ENCODE data around the gene PIK3C2B. TPM values are rescaled to one million over a fixed set of nuclear protein-coding genes. Genes with fewer than 3 reads are reported as not detected.
"Not testable (repeated sequence)": the region's sequence is repeated elsewhere in the genome, so short reads cannot be mapped to it uniquely, and the experiment has no call there.

PIK3C2B gene, protein sequence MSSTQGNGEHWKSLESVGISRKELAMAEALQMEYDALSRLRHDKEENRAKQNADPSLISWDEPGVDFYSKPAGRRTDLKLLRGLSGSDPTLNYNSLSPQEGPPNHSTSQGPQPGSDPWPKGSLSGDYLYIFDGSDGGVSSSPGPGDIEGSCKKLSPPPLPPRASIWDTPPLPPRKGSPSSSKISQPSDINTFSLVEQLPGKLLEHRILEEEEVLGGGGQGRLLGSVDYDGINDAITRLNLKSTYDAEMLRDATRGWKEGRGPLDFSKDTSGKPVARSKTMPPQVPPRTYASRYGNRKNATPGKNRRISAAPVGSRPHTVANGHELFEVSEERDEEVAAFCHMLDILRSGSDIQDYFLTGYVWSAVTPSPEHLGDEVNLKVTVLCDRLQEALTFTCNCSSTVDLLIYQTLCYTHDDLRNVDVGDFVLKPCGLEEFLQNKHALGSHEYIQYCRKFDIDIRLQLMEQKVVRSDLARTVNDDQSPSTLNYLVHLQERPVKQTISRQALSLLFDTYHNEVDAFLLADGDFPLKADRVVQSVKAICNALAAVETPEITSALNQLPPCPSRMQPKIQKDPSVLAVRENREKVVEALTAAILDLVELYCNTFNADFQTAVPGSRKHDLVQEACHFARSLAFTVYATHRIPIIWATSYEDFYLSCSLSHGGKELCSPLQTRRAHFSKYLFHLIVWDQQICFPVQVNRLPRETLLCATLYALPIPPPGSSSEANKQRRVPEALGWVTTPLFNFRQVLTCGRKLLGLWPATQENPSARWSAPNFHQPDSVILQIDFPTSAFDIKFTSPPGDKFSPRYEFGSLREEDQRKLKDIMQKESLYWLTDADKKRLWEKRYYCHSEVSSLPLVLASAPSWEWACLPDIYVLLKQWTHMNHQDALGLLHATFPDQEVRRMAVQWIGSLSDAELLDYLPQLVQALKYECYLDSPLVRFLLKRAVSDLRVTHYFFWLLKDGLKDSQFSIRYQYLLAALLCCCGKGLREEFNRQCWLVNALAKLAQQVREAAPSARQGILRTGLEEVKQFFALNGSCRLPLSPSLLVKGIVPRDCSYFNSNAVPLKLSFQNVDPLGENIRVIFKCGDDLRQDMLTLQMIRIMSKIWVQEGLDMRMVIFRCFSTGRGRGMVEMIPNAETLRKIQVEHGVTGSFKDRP (N-terminal part only)
- 8.1 TPM for polyA plus RNA-seq

DNA sequence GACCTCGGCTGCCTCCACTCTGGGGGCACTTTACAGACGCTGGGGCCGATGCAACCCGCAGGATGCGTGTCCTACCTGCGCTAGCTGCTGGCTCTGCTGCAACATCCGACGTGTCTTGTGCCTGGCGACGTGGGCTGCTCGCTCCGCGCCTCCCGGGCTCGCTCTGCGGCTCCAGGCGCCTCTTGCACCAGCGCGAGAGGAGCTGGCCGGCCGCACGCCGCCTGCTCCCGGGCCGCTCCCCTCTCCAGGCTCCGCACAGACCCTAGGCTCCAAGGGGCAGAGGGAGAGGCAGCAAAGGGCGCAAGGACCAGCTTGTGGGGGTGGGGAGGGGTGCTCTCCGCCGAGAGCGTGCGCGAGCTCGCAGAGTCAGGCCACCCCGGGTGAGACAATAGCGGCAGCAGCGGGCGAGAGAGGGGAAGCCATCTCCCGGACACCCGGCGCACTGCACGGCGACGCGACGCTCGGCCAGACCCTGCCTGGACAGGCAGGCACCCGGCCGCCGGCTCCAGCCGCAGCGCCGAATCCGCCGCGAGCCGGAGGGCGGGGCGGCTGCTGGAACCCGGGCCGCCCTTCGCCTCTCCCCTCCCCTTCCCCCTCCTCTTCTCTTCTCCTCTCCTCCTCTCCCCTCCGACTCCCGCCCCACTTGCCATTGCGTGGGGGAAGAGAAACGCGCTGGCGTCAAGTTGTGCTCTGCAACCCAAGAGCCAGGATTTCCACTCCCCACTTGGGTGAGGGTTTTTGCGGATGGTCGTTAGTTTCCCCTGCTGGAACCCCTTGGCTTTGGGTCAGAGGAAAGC is at the start of gene PIK3C2B:
PIK3C2B (minus strand) TSS at position 525 of the 797 bp plus-strand sequence. CDS start 25,003 bp downstream, outside the sequence.
- Mint-ChIP-seq H3K4me1 (peaks cover 54 to 65% (median 65%) of the 10 kb centered on the region in 3 donors), H3K9me3 (no peaks in the 10 kb centered on the region), H3K36me3 (peaks cover 7% of the 10 kb centered on the region), H3K27me3 (no peaks in the 10 kb centered on the region), H3K4me3 (peak within 1 kb of the TSS; percentile 92 to 99 (median 97)), H3K27ac (peak within 1 kb of the TSS; percentile 95)

DNA sequence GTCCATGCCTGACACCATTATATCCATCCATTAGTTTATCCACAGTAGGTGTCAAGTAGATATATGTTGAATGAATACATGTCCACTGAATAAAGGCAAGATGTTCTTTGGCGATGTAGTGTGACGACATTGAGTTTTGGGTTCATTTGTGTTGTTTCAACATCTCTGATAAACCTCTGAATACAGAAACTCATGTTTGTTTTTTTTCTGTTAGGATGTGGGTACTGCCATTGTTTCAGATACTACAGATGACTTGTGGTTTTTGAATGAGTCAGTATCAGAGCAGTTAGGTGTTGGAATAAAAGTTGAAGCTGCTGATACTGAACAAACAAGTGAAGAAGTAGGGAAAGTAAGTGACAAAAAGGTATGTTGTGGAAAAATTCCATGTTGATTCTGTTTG is 49.7 kb upstream of the PIK3C2B start:
- Mint-ChIP-seq H3K36me3 (no peaks in the 10 kb centered on the region), H3K27me3 (no peaks in the 10 kb centered on the region), H3K4me3 (no peak overlapping the region), H3K9me3 (no peaks in the 10 kb centered on the region), H3K4me1 (peaks cover 10 to 19% (median 15%) of the 10 kb centered on the region in 3 donors), H3K27ac (peak overlapping the region; percentile 60 to 91 (median 62))

DNA sequence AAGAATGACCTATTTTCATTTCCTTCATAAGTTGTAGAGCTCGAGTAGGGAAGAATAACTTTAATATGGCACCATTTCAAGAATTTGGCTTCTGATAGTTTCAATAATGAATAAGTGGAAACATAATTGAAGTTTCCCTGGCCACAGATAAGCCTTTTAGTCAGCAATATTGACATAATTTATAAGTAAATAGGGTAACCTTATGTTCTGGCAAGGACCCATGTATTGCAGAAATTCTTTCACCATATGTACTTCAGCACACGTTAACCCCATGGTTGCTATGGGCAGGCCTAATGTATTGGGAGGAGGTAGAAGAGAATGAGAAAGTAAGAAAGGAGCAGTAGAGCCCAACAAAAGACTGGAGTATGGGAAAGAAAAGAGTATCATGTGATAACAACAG is 47.0 kb upstream of the PIK3C2B start:
- H3K4me1 Mint-ChIP-seq = peaks cover 10 to 24% (median 21%) of the 10 kb centered on the region in 3 donors
- H3K4me3 Mint-ChIP-seq = no peak overlapping the region
- H3K27me3 Mint-ChIP-seq = no peaks in the 10 kb centered on the region
- H3K27ac Mint-ChIP-seq = no peak overlapping the region
- H3K36me3 Mint-ChIP-seq = no peaks in the 10 kb centered on the region
- H3K9me3 Mint-ChIP-seq = no peaks in the 10 kb centered on the region

DNA sequence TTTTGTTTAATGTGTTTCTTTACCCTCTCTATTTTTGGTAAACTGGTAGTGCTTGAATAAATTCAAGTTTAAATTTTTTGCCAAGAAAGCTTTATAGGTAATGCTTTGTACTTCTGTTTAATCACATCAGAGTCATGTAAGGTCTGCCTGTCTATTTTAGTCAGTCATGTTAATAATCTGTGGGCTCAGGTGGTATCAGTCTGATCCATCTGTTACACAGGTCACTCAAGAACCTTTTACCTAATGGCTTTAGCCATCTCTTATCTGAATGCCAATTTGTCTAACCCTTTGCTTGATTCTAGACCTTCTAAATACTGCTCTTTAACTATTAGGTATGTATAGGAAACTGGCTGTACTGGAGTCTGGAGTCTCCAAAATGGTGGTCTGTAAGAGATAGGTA is 38.2 kb upstream of the PIK3C2B start:
- H3K27ac Mint-ChIP-seq = peak overlapping the region in 1 of 3 donors; percentile 39

DNA sequence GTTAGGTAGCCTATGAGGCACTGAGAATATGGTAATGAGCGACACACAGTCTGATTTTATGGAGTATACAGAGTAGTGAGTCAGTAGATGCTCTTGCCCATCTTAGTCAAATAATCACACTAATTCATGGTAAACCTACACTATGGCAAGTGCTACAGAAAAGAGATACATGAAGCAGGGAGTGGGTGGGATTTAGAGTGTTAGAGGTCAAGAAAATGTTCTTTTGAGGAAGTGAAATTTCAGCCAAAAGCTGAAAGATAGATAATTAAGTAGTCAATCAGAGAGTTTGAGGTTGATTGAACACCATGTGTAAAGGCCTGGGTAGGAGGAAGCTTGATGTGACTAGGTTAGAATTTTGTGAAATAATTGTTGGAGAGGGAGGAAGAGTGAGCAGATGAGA is 36.3 kb upstream of the PIK3C2B start:
- Mint-ChIP-seq H3K36me3 (no peaks in the 10 kb centered on the region), H3K9me3 (no peaks in the 10 kb centered on the region), H3K4me1 (peaks cover 12 to 15% (median 14%) of the 10 kb centered on the region in 3 donors), H3K4me3 (peak overlapping the region in 2 of 4 donors; percentile 0 to 1), H3K27ac (peak overlapping the region; percentile 8 to 87 (median 48)), H3K27me3 (no peaks in the 10 kb centered on the region)

More for the DNA sequence above, 38.2 kb upstream of the PIK3C2B start:
- Mint-ChIP-seq H3K27me3 (no peaks in the 10 kb centered on the region), H3K4me1 (peaks cover 12 to 19% (median 16%) of the 10 kb centered on the region in 3 donors), H3K9me3 (no peaks in the 10 kb centered on the region), H3K4me3 (no peak overlapping the region), H3K36me3 (no peaks in the 10 kb centered on the region)

DNA sequence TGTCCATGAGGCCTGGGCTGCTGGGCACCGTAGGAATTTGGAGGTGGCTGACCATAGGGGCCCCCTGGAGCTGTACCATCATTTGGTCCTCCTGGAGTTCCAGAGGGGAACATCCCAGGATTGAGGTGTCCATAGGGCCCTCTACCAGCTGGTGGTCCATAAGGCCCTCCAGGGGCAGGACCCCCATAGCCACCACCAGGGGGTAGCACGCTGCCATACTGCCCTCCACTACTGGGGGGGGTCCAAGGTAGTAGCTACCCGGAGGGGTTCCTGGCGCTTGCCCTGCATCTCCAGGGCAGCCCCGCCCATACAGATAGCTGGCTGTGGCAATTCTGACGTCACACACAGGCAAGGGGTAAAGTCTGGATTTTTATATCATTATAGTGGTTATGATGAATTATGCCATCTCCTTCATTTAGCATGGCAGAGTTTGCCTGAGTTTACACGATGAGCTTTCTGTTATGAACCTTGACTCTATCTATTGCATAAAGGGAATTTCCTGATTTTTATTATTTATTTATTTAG is 34.8 kb upstream of the PIK3C2B start:
- H3K36me3 Mint-ChIP-seq = peaks cover 2% of the 10 kb centered on the region
- H3K4me3 Mint-ChIP-seq = no peak overlapping the region
- H3K27me3 Mint-ChIP-seq = no peaks in the 10 kb centered on the region
- peak overlapping the region in 1 of 3 donors; percentile 35 for H3K27ac Mint-ChIP-seq
- peaks cover 16 to 20% (median 19%) of the 10 kb centered on the region in 3 donors for H3K4me1 Mint-ChIP-seq
- H3K9me3 Mint-ChIP-seq = no peaks in the 10 kb centered on the region

DNA sequence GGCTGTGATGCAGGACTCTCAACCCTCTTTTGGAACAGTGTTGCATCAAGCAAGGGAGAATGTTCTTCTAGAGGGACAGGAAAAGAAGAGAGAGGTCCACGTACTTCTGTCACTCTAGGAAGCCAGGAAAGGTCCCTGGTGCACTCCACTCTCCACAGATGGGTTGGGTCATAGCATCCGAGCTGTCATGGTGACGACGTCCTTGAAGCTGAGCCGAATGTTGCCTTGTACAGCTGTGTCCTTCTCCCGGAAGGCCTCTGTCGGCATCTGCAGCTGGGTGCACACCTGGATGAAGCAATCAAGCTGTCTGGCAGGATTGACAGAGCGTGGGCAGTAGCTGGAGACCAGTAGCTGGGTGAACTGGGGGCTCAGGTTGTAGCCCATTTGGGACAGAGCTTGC is 34.1 kb upstream of the PIK3C2B start:
- Mint-ChIP-seq H3K9me3 (peaks cover 0 to 4% (median 3%) of the 10 kb centered on the region in 3 donors), H3K36me3 (peaks cover 2% of the 10 kb centered on the region), H3K4me3 (no peak overlapping the region), H3K27me3 (no peaks in the 10 kb centered on the region), H3K27ac (peak overlapping the region in 2 of 3 donors; percentile 35 to 59), H3K4me1 (peaks cover 23 to 25% (median 24%) of the 10 kb centered on the region in 3 donors)

DNA sequence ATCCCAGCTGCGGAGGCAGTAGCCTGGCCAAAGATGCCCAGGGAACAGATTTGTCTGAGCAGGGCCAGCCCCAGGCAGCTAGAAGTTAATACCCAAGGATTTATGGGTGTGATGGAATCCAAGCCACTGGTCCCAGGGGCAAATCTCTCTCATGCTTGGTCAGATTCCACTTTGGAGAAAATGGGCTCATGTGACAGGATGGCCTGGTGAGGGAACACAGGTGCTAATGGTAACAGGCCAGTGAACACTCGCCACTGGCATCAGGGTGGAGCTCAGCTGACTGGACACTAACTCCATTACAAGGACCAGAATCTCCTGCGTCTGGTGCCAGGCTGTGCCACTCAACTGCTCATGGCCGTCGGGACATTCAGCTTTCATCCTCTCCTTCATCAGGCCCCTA is 33.6 kb upstream of the PIK3C2B start:
- no peaks in the 10 kb centered on the region for H3K27me3 Mint-ChIP-seq
- H3K4me3 Mint-ChIP-seq = peak overlapping the region in 1 of 4 donors; percentile 58
- H3K27ac Mint-ChIP-seq = peak overlapping the region in 2 of 3 donors; percentile 32 to 59
- H3K36me3 Mint-ChIP-seq = peaks cover 2% of the 10 kb centered on the region
- H3K4me1 Mint-ChIP-seq = peaks cover 25 to 28% (median 26%) of the 10 kb centered on the region in 3 donors
- peaks cover 0 to 5% (median 5%) of the 10 kb centered on the region in 3 donors for H3K9me3 Mint-ChIP-seq

DNA sequence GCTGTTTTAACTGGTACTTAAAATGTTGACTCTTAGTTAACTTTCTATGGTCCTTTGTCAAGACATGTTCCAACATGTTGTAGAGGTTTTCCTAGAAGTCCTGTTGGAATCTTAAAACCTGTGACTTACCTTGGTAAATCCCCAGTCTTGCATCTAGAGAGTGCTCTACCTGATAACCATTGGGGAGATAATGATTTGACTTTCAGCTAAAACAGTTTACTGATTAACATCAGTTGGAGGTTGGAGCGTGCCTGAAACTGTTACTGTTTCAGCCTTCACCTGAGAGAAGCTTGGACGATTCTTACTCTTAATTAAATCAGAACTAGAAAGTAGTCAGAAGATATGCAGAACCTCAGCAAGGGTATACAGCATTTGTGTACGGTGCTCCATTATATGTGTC is 30.4 kb upstream of the PIK3C2B start:
- Mint-ChIP-seq H3K27me3 (no peaks in the 10 kb centered on the region), H3K27ac (peak overlapping the region in 1 of 3 donors; percentile 87), H3K4me1 (peaks cover 28 to 38% (median 37%) of the 10 kb centered on the region in 3 donors), H3K4me3 (peak overlapping the region in 2 of 4 donors; percentile 49 to 56), H3K36me3 (peaks cover 9% of the 10 kb centered on the region), H3K9me3 (peaks cover 0 to 5% (median 5%) of the 10 kb centered on the region in 3 donors)

DNA sequence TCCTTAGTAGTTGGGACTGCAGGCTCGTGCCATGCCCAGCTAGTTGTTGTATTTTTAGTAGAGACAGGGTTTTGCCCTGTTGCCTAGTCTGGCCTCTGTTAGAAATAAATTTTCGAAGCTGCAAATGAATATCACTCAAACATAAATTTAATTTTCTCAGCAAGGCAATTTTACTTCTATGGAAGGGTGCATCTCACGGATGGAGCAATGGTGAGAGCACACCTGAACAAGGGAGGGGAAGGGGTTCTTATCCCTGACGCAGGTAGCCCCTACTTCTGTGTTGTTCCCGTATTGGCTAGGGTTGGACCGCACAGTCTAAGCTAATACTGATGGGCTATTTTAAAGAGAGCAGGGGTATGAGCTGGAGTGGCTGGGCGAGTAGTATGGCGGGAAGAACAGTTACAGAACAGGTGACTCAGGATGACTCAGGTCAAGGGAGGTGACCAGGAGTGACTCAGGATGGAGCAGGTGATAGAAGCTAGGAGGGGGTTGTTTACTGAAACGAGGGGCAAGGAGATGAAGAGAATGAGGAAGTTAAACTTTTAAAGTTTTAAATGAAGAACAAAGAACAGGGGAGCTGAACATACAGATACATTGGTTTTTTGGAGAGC is 29.1 kb upstream of the PIK3C2B start:
- Mint-ChIP-seq H3K4me3 (peak overlapping the region in 3 of 4 donors; percentile 41 to 86 (median 65)), H3K27me3 (no peaks in the 10 kb centered on the region), H3K9me3 (peaks cover 0 to 5% (median 5%) of the 10 kb centered on the region in 3 donors), H3K27ac (peak overlapping the region; percentile 85 to 98 (median 94)), H3K4me1 (peaks cover 31 to 47% (median 44%) of the 10 kb centered on the region in 3 donors), H3K36me3 (peaks cover 9% of the 10 kb centered on the region)

DNA sequence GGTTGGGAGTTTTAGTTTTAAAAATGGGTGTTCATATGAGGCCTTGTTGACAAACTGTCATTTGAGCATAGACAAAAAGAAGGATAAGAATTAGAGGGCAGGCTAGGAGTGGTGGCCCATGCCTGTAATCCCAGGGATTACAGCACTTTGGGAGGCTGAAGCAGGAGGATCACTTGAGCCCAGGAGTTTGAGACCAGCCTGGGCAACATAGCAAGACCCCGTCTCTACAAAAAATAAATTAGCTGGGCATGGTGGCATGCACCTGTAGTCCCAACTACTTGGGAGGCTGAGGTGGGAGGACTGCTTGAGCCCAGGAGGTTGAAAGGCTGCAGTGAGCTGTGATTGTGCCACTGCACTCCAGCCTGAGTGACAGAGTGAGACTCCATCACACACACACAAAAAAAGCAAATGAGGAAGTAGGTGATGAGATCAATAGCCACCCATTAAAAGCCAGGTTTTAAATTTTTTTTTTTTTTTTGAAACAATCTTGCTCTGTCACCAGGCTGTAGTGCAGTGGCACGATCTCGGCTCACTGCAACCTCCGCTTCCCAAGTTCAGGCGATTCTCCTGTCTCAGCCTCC is 27.4 kb upstream of the PIK3C2B start:
- peaks cover 11% of the 10 kb centered on the region for H3K36me3 Mint-ChIP-seq
- peak overlapping the region; percentile 61 to 88 (median 74) for H3K4me3 Mint-ChIP-seq
- H3K27me3 Mint-ChIP-seq, H3K9me3 Mint-ChIP-seq: not testable (repeated sequence)
- H3K27ac Mint-ChIP-seq = peak overlapping the region in 2 of 3 donors; percentile 94 to 96
- peaks cover 36 to 57% (median 56%) of the 10 kb centered on the region in 3 donors for H3K4me1 Mint-ChIP-seq

DNA sequence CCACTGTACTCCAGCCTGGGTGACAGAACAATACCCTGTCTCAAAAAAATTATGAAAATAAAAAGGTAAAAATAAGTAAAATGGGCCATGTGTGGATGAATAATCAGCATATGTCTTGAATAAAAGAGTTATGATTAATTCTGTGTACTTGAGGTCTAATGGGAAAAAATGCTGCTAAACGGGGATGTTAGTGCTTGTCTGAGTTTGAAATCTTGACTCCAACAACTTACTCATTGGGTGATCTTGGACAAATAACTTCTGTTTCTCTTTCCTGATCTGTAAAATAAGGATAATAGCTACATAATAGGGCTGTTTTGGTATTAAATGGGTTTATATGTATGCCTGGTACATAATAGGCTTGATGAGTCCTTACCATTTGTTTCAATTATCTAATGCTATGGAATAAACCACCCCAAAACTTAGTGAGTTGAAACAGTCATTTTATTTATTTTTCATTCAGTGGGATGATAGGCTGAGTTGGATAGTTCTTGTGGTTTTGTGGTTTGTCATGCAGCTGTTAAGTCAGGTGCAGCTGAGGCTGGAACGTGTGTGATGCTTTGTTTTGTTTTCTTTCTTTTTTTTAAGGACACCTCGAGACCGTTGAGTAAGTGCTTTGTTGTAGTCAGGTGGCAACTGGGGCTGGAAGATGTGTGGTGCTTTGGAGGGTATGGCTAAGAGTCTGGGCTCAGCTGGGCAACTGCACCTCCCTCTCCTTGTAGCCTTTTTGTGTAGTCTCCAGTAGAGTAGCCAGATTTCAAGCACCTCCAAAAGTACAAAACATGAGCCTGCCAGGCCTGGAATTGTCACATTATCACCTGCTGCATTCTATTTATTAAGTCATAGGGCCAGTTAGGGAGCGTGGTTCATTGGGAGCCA is 26.5 kb upstream of the PIK3C2B start:
- H3K27me3 Mint-ChIP-seq = no peaks in the 10 kb centered on the region
- peak overlapping the region in 2 of 3 donors; percentile 94 to 98 for H3K27ac Mint-ChIP-seq
- H3K9me3 Mint-ChIP-seq = peaks cover 0 to 5% (median 5%) of the 10 kb centered on the region in 3 donors
- H3K4me1 Mint-ChIP-seq = peaks cover 36 to 59% (median 56%) of the 10 kb centered on the region in 3 donors
- peaks cover 13% of the 10 kb centered on the region for H3K36me3 Mint-ChIP-seq
- peak overlapping the region; percentile 70 to 92 (median 76) for H3K4me3 Mint-ChIP-seq
